Panc1 (cell line): ENCODE results near the gene COA6. TPM values are rescaled to one million over a fixed set of nuclear protein-coding genes. Genes with fewer than 3 reads are reported as not detected.

Experiments
- ATAC-seq: fragments of 200-7000 bp; cut with Tn5 transposase; 2 replicates; pipeline ENCODE4 v1.9.1; 2020; ENCODE audit warnings: mild to moderate bottlenecking, moderate library complexity
- BruUV-seq: library from RNA; stranded (reverse); fragments of 400-500 nt; replicated peaks from 2 replicates; lab custom pipeline; 2021; lab: Mats Ljungman, UMichigan
- CTCF ChIA-PET: fragments of 300-600 bp; sonication (Branson Sonifier 250); formaldehyde crosslinking; loops from one replicate; lab custom pipeline; 2022; ENCODE audit warnings: antibody characterized with exemption; lab: Charles Lee
- POLR2A ChIA-PET: fragments of 300-600 bp; sonication (Branson Sonifier 250); formaldehyde crosslinking; loops from one replicate; lab custom pipeline; 2022; ENCODE audit warnings: antibody characterized with exemption; lab: Charles Lee
- DNase-seq: peaks from one replicate; pipeline ENCODE4 v3.0.0-alpha.2; 2010; ENCODE audit warnings: low read depth, low spot score
- H3K27ac ChIP-seq: 2 replicates; pipeline ENCODE4 v1.5.1; 2011; ENCODE audit warnings: mild to moderate bottlenecking, low read length, inconsistent platforms
- H3K27me3 ChIP-seq: fragments of 200-500 bp; sonication (Bioruptor generic); 2 replicates; pipeline ENCODE4 v1.6.0; 2014; ENCODE audit warnings: low read length, inconsistent platforms; ENCODE audit not compliant: control insufficient read depth, insufficient read depth
- H3K36me3 ChIP-seq: fragments of 200-500 bp; sonication (Bioruptor generic); 2 replicates; pipeline ENCODE4 v1.5.1; 2014; ENCODE audit warnings: inconsistent platforms, mild to moderate bottlenecking, low read length, moderate library complexity; ENCODE audit not compliant: control insufficient read depth, insufficient read depth
- H3K4me1 ChIP-seq: 2 replicates; pipeline ENCODE4 v1.5.1; 2011; ENCODE audit warnings: inconsistent platforms, mild to moderate bottlenecking, low read length, moderate library complexity; ENCODE audit not compliant: control insufficient read depth, insufficient read depth
- H3K4me3 ChIP-seq, 2 experiments: 2 replicates each; pipeline ENCODE4 v1.5.1; 2011 to 2012; ENCODE audit warnings: low read depth in 2 of 2, low read length in 2 of 2, mild to moderate bottlenecking in 2 of 2, inconsistent platforms in 1 of 2, moderate library complexity in 1 of 2
- H3K9me3 ChIP-seq: fragments of 200-500 bp; sonication (Bioruptor generic); 2 replicates; pipeline ENCODE4 v1.5.1; 2014; ENCODE audit warnings: low read depth, mild to moderate bottlenecking, inconsistent platforms, low read length, moderate library complexity; ENCODE audit not compliant: control insufficient read depth, insufficient read depth
- SIN3A ChIP-seq: IDR thresholded peaks from 2 replicates; pipeline ENCODE4 v1.6.1; 2012; ENCODE audit warnings: low read depth, mild to moderate bottlenecking, low read length, moderate library complexity, borderline replicate concordance; ENCODE audit not compliant: insufficient read depth
- TCF7L2 ChIP-seq: IDR thresholded peaks from 2 replicates; pipeline ENCODE4 v1.6.1; 2011; ENCODE audit warnings: mild to moderate bottlenecking, low read depth, low read length, inconsistent platforms
- in situ Hi-C: cut with HindIII; loops from 2 replicates; pipeline ENCODE4 v1.10.0; 2016; ENCODE audit warnings: low sequenced_read_pairs, low pct_unique_long_range_greater_than_20kb
- intact Hi-C: fragments of 100-400 bp; cut with micrococcal nuclease; formaldehyde crosslinking; loops from one replicate; pipeline ENCODE4 v1.10.0; 2022; ENCODE audit not compliant: unreplicated experiment
- total RNA-seq: library from RNA; stranded (reverse); gene quantifications from one replicate; pipeline ENCODE4 v1.2.1, GENCODE V29; 2021; ENCODE audit not compliant: unreplicated experiment
- TF ChIP-seq, protein P1 (sequence below): fragments of 450-650 bp; IDR thresholded peaks from 2 replicates; pipeline ENCODE4 v1.5.1; 2017; ENCODE audit warnings: mild to moderate bottlenecking
- TF ChIP-seq, protein P2 (sequence below), 2 experiments: IDR thresholded peaks; 2 replicates each; pipeline ENCODE4 v1.6.1; 2011 to 2012; ENCODE audit warnings: low read depth in 2 of 2, control low read depth in 1 of 2, low read length in 1 of 2, mild to moderate bottlenecking in 1 of 2, moderate library complexity in 1 of 2; ENCODE audit not compliant: insufficient read depth in 1 of 2

Gene COA6
- total RNA-seq, 1 experiment from 2014 or later = 50.1 TPM

- Histone ChIP-seq H3K4me3 (peak overlapping the region; percentile 23 to 44; a peak in 3 of 4 replicates), H3K36me3 (no peaks in the 10 kb centered on the region), H3K27ac (no peak overlapping the region), H3K27me3 (no peaks in the 10 kb centered on the region), H3K4me1 (no peaks in the 10 kb centered on the region), H3K9me3 (no peaks in the 10 kb centered on the region)
- no peak for TF ChIP-seq TCF7L2
- TF ChIP-seq, protein P1, sequence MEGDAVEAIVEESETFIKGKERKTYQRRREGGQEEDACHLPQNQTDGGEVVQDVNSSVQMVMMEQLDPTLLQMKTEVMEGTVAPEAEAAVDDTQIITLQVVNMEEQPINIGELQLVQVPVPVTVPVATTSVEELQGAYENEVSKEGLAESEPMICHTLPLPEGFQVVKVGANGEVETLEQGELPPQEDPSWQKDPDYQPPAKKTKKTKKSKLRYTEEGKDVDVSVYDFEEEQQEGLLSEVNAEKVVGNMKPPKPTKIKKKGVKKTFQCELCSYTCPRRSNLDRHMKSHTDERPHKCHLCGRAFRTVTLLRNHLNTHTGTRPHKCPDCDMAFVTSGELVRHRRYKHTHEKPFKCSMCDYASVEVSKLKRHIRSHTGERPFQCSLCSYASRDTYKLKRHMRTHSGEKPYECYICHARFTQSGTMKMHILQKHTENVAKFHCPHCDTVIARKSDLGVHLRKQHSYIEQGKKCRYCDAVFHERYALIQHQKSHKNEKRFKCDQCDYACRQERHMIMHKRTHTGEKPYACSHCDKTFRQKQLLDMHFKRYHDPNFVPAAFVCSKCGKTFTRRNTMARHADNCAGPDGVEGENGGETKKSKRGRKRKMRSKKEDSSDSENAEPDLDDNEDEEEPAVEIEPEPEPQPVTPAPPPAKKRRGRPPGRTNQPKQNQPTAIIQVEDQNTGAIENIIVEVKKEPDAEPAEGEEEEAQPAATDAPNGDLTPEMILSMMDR = peak; percentile 95
- no TSS peak for BruUV-seq
- POLR2A ChIA-PET = interaction anchor here (0.7 kb wide), 1 partner anchor 556 kb away, joined by 5 read pairs; no protein-coding TSS in a partner anchor
- intact Hi-C loops (loop anchor here (5.0 kb wide), 1 partner anchor 214 kb away; no protein-coding TSS in a partner anchor), in situ Hi-C loops (no loop called here)
- ATAC-seq = peak; percentile 93
- no peak for DNase-seq
- CTCF ChIA-PET = interaction anchor here (1.1 kb wide), 1 partner anchor 16 kb away, joined by 4 read pairs; no protein-coding TSS in a partner anchor
These were observed 46.5 kb upstream of the COA6 start for GRCh38 chr1:234326497-234327366.

GRCh38 chr1:234327577-234328164 is 45.6 kb upstream of the COA6 start:
- ChIA-PET POLR2A (interaction anchor here (0.7 kb wide), 1 partner anchor 555 kb away, joined by 5 read pairs; no protein-coding TSS in a partner anchor), CTCF (interaction anchor here (1.1 kb wide), 1 partner anchor 17 kb away, joined by 4 read pairs; no protein-coding TSS in a partner anchor)
- Histone ChIP-seq H3K9me3 (no peaks in the 10 kb centered on the region), H3K36me3 (no peaks in the 10 kb centered on the region), H3K27ac (no peak overlapping the region), H3K4me1 (no peaks in the 10 kb centered on the region), H3K4me3 (no peak overlapping the region), H3K27me3 (no peaks in the 10 kb centered on the region)
- in situ Hi-C loops = no loop called here
- DNase-seq (no peak), ATAC-seq (no peak)
- BruUV-seq = no TSS peak
- intact Hi-C loops = loop anchor here (5.0 kb wide), 1 partner anchor 215 kb away; no protein-coding TSS in a partner anchor
- TF ChIP-seq, protein P2, sequence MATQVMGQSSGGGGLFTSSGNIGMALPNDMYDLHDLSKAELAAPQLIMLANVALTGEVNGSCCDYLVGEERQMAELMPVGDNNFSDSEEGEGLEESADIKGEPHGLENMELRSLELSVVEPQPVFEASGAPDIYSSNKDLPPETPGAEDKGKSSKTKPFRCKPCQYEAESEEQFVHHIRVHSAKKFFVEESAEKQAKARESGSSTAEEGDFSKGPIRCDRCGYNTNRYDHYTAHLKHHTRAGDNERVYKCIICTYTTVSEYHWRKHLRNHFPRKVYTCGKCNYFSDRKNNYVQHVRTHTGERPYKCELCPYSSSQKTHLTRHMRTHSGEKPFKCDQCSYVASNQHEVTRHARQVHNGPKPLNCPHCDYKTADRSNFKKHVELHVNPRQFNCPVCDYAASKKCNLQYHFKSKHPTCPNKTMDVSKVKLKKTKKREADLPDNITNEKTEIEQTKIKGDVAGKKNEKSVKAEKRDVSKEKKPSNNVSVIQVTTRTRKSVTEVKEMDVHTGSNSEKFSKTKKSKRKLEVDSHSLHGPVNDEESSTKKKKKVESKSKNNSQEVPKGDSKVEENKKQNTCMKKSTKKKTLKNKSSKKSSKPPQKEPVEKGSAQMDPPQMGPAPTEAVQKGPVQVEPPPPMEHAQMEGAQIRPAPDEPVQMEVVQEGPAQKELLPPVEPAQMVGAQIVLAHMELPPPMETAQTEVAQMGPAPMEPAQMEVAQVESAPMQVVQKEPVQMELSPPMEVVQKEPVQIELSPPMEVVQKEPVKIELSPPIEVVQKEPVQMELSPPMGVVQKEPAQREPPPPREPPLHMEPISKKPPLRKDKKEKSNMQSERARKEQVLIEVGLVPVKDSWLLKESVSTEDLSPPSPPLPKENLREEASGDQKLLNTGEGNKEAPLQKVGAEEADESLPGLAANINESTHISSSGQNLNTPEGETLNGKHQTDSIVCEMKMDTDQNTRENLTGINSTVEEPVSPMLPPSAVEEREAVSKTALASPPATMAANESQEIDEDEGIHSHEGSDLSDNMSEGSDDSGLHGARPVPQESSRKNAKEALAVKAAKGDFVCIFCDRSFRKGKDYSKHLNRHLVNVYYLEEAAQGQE (IDR thresholded peaks at IDR 0.05; ENCODE audit: insufficient read depth in 1 of 2, low read depth in 2 of 2, low read length in 1 of 2) = no peak
- no peak for TF ChIP-seq SIN3A
- TF ChIP-seq, protein P1 = no peak
- TF ChIP-seq TCF7L2 = no peak
